GM12878 (cell line): ENCODE measurements around the gene CES4A. TPM values are rescaled to one million over a fixed set of nuclear protein-coding genes. Genes with fewer than 3 reads are reported as not detected.

Source experiments
- ATAC-seq: fragments of 200-7000 bp; cut with Tn5 transposase; 3 replicates; pipeline ENCODE4 v1.9.1; 2020; ENCODE audit warnings: mild to moderate bottlenecking, moderate library complexity
- BruUV-seq: library from RNA; stranded (reverse); fragments of 400-500 nt; replicated peaks from 2 replicates; lab custom pipeline; 2021; lab: Mats Ljungman, UMichigan
- CTCF ChIA-PET: fragments of 300-600 bp; sonication (Branson Sonifier 250); formaldehyde crosslinking; extraction: SDS; loops from one replicate; lab custom pipeline; 2021; ENCODE audit warnings: inconsistent platforms; lab: Yijun Ruan, JAX
- POLR2A ChIA-PET: fragments of 350-600 bp; formaldehyde crosslinking; extraction: SDS; loops from one replicate; lab custom pipeline; 2021; ENCODE audit warnings: inconsistent platforms; lab: Charles Lee
- RAD21 ChIA-PET: fragments of 300-600 bp; sonication (Branson Sonifier 250); formaldehyde crosslinking; loops from one replicate; lab custom pipeline; 2023; ENCODE audit warnings: antibody characterized with exemption; ENCODE audit not compliant: unreplicated experiment; lab: Charles Lee
- SMC1A ChIA-PET: fragments of 300-600 bp; sonication (Branson Sonifier 250); formaldehyde crosslinking; loops from one replicate; lab custom pipeline; 2023; ENCODE audit not compliant: unreplicated experiment, uncharacterized antibody; lab: Charles Lee
- DNase-seq: peaks from one replicate; pipeline ENCODE4 v3.0.0-alpha.2; 2011; ENCODE audit warnings: low read depth, low spot score
- FAIRE-seq: peaks from 3 replicates; lab custom pipeline; 2011; peaks lifted over from hg19 to GRCh38; lab: Jason Lieb, UNC
- H2AFZ ChIP-seq: 2 replicates; pipeline ENCODE4 v1.6.0; 2011; ENCODE audit warnings: low read depth, low read length, control low read depth; ENCODE audit not compliant: control insufficient read depth
- H3K27ac ChIP-seq: 2 replicates; pipeline ENCODE4 v1.5.1; 2011; ENCODE audit warnings: control low read depth; ENCODE audit not compliant: control insufficient read depth, insufficient read depth
- H3K27me3 ChIP-seq, 2 experiments: replicated peaks in 1 of 2; 2 replicates each; pipeline versions ENCODE4 v1.6.0 to v1.6.1; 2011; ENCODE audit warnings: low read length in 1 of 2; ENCODE audit not compliant: control insufficient read depth in 2 of 2, insufficient read depth in 2 of 2
- H3K36me3 ChIP-seq, 2 experiments: 2 replicates each; pipeline ENCODE4 v1.5.1; 2011; ENCODE audit warnings: low read length in 1 of 2; ENCODE audit not compliant: control insufficient read depth in 2 of 2, insufficient read depth in 2 of 2
- H3K4me1 ChIP-seq: 2 replicates; pipeline ENCODE4 v1.6.1; 2011; ENCODE audit warnings: mild to moderate bottlenecking, low read length, moderate library complexity, mixed read lengths; ENCODE audit not compliant: control insufficient read depth, insufficient read depth
- H3K4me2 ChIP-seq: 2 replicates; pipeline ENCODE4 v1.6.0; 2011; ENCODE audit warnings: control low read depth; ENCODE audit not compliant: control insufficient read depth, insufficient read depth
- H3K4me3 ChIP-seq: fragments of 200-600 bp; sonication (generic); 2 replicates; pipeline ENCODE4 v1.5.1; 2016
- H3K79me2 ChIP-seq: 2 replicates; pipeline ENCODE4 v1.6.0; 2011; ENCODE audit warnings: low read length; ENCODE audit not compliant: control insufficient read depth, insufficient read depth
- H3K9ac ChIP-seq: 2 replicates; pipeline ENCODE4 v1.8.0; 2011; ENCODE audit warnings: low read length, control low read depth, mixed read lengths; ENCODE audit not compliant: control insufficient read depth, insufficient read depth
- H3K9me3 ChIP-seq: replicated peaks from 3 replicates; pipeline ENCODE4 v1.5.1; 2011; ENCODE audit warnings: mild to moderate bottlenecking, low read length; ENCODE audit not compliant: control insufficient read depth, insufficient read depth
- H4K20me1 ChIP-seq: 2 replicates; pipeline ENCODE4 v1.6.0; 2011; ENCODE audit not compliant: control insufficient read depth, insufficient read depth
- BCL3 ChIP-seq: IDR thresholded peaks from 2 replicates; pipeline ENCODE4 v1.6.1; 2011; ENCODE audit warnings: borderline replicate concordance, low read depth, mild to moderate bottlenecking, moderate library complexity, low read length; ENCODE audit not compliant: insufficient read depth, poor library complexity, severe bottlenecking
- IKZF2 ChIP-seq, 2 experiments: fragments of 450-650 bp; IDR thresholded peaks; 2 replicates each; pipeline ENCODE4 v1.6.1; 2017; ENCODE audit warnings: mild to moderate bottlenecking in 2 of 2, moderate library complexity in 2 of 2
- NBN ChIP-seq: fragments of 450-650 bp; IDR thresholded peaks from 2 replicates; pipeline ENCODE4 v1.6.1; 2016
- NR2F1 ChIP-seq: fragments of 450-650 bp; conservative IDR thresholded peaks from 2 replicates; pipeline ENCODE4 v1.6.1; 2017; ENCODE audit warnings: mild to moderate bottlenecking
- TAF1 ChIP-seq: IDR thresholded peaks from 2 replicates; pipeline ENCODE4 v1.6.1; 2011; ENCODE audit warnings: mild to moderate bottlenecking, low read depth, low read length, borderline replicate concordance
- TBL1XR1 ChIP-seq: IDR thresholded peaks from 2 replicates; pipeline ENCODE4 v1.6.1; 2012; ENCODE audit warnings: low read depth, low read length, improper control_type of control experiment
- ZBTB33 ChIP-seq: fragments of 450-650 bp; IDR thresholded peaks from 2 replicates; pipeline ENCODE4 v1.6.1; 2017; ENCODE audit warnings: mild to moderate bottlenecking
- ZNF622 ChIP-seq: fragments of 450-650 bp; IDR thresholded peaks from 2 replicates; pipeline ENCODE4 v1.6.1; 2017; ENCODE audit warnings: mild to moderate bottlenecking, inconsistent platforms
- WGBS: methylation state at CpG from one replicate; pipeline ENCODE4 v1.1.6; 2016; ENCODE audit warnings: low lambda C conversion rate; ENCODE audit not compliant: insufficient replicate concordance, insufficient coverage; ENCODE audit errors: missing lambda C conversion rate; 5-methylcytosine and 5-hydroxymethylcytosine counted together
- in situ Hi-C: fragments of 300-500 bp; cut with MboI; formaldehyde crosslinking; loops from 9 replicates; pipeline ENCODE4 v1.14.3; 2018; ENCODE audit warnings: mixed read lengths
- intact Hi-C: fragments of 100-400 bp; cut with micrococcal nuclease; formaldehyde crosslinking; loops from one replicate; pipeline ENCODE4 v1.14.2; 2022; ENCODE audit not compliant: unreplicated experiment
- polyA plus RNA-seq, 11 experiments: library from polyadenylated mRNA; depleted of rRNA in 4 of 11; unstranded in 6 of 11; stranded (reverse) in 5 of 11; fragments of >200 nt; fragmentation: Nextera tagmentation in 4 of 11; fragmentation: Illumina TruSeq in 1 of 11; extraction: Ambion mirVana in 4 of 11; extraction: Trizol in 1 of 11; gene quantifications; 1 replicate in 1 of 11; 2 replicates in 10 of 11; pipeline versions ENCODE4 v1.2.1 to v1.2.3, GENCODE V29; 2011 to 2016; ENCODE audit warnings: inconsistent platforms in 2 of 11, missing spikeins in 2 of 11, low read depth in 1 of 11
- total RNA-seq, 4 experiments: library from RNA; depleted of rRNA in 3 of 4; stranded (reverse); fragments of >200 nt in 3 of 4; fragmentation: Illumina TruSeq in 1 of 4; extraction: Trizol in 1 of 4; gene quantifications; 2 replicates each; pipeline versions ENCODE4 v1.2.1 to v1.2.3, GENCODE V29; 2013 to 2021

Gene CES4A
- total and polyA plus RNA-seq, 10 of the 15 experiments (the other 5 are each of a cell fraction or from before 2014, with no cell fraction given), result 0.05 to 5.0 (median 2.1) TPM

- Histone ChIP-seq H2AFZ (no peak overlapping the region; the same call in 1 of the 2 replicates), H3K9me3 (no peaks in the 10 kb centered on the region), H3K27me3 (no peaks in the 10 kb centered on the region), H3K4me3 (peak overlapping the region; percentile 72), H4K20me1 (no peaks in the 10 kb centered on the region), H3K4me2 (peak overlapping the region; percentile 68), H3K36me3 (peaks cover 0 to 3% of the 10 kb centered on the region in 2 experiments; a peak in 1 of 4 replicates), H3K27ac (peak overlapping the region; percentile 93), H3K9ac (peak overlapping the region; percentile 93), H3K4me1 (peaks cover 8% of the 10 kb centered on the region), H3K79me2 (peaks cover 64% of the 10 kb centered on the region)
- intact Hi-C loops, result no loop called here
- ChIA-PET POLR2A (interaction anchor here (0.6 to 3.5 kb wide), 16 partner anchors 8 to 215 kb away, joined by 3 to 14 read pairs (median 3); partner anchors contain the start of genes B3GNT9, FBXL8 and TRADD), SMC1A (interaction anchor here (0.7 to 2.0 kb wide), 21 partner anchors 10 to 214 kb away, joined by 3 to 13 read pairs (median 5); partner anchors contain the start of gene B3GNT9), CTCF (interaction anchor here (0.7 to 2.6 kb wide), 14 partner anchors 8 to 141 kb away, joined by 3 to 25 read pairs (median 4); no protein-coding TSS in a partner anchor), RAD21 (interaction anchor here (0.8 to 3.7 kb wide), 13 partner anchors 10 to 132 kb away, joined by 3 to 16 read pairs (median 5); partner anchors contain the start of genes FBXL8 and TRADD)
- under 1% methylated on average over 18 of the region's 18 CpGs for WGBS
- FAIRE-seq, result no peak
- TF ChIP-seq NBN (0 out of 2 replicates have a peak, but pooled peaks have one; percentile 11), ZNF622 (no peak), IKZF2 (IDR thresholded peaks at IDR 0.05) (no peak), NR2F1 (peak; percentile 61), TAF1 (no peak), ZBTB33 (no peak), TBL1XR1 (no peak), BCL3 (no peak)
- DNase-seq, result no peak
- BruUV-seq, result no TSS peak
- no peak for ATAC-seq
- in situ Hi-C loops, result loop anchor here (25.0 kb wide), 1 partner anchor 493 kb away; no protein-coding TSS in a partner anchor
These were observed 42.0 kb downstream of the CES4A start for GRCh38 chr16:67030221-67030962.
